Measurements from ENCODE around the gene TIGD6. TPM values are rescaled to one million over a fixed set of nuclear protein-coding genes. Genes with fewer than 3 reads are reported as not detected.
"Not testable (repeated sequence)": the region's sequence is repeated elsewhere in the genome, so short reads cannot be mapped to it uniquely, and the experiment has no call there.

TIGD6 gene
- polyA plus RNA-seq, 6 donors from 2014 or later = 3.4 to 6.4 (median 4.0) TPM

DNA sequence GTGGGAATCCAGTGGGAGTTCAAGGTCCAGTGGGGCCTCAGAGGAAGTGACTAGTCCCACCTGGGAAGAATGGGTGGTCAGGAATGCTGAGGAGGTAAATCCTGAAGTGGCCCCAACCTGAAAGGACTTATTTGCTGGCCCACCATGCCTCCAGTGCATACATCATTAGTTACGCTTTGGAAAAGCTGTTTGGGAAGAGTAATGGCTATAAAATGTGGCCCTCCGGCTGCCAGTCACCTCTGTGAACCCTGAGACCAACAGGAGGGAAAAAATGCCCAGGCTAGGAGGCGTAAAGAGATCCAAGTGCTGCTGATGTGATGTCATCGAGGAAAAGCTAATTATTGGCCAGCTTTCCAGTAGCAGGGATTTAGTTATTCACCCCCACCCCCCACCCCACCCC is 42.6 kb downstream of the TIGD6 start:
- no peaks in the 10 kb centered on the region for H3K36me3 Mint-ChIP-seq
- no peaks in the 10 kb centered on the region for H3K27me3 Mint-ChIP-seq
- peaks cover 24 to 32% (median 32%) of the 10 kb centered on the region in 3 donors for H3K4me1 Mint-ChIP-seq
- peak overlapping the region in 1 of 8 donors; percentile 21 for H3K4me3 Mint-ChIP-seq
- no peak overlapping the region for H3K27ac Mint-ChIP-seq
- no peaks in the 10 kb centered on the region for H3K9me3 Mint-ChIP-seq
- no peak for ATAC-seq (ENCODE audit: low read depth in 2 of 2)
- no peak for DNase-seq

DNA sequence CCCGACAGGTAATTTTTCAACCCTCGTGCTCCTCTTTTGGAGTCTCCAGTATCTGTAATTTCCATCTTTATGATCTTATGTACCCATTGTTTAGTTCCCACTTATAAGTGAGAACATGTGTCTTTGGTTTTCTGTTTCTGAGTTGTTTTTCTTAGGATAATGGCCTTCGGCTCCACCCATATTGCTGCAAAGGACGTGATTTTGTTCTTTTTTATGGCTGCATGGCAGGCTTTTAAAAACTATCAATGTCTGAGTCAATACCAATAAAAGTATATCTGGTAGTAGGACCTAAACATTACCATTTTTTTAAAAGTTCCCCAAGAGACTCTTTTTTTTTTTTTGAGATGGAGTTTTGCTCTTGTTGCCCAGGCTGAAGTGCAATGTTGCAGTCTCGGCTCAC is 43.8 kb downstream of the TIGD6 start:
- no peak for ATAC-seq (ENCODE audit: low read depth in 2 of 2)
- no peak overlapping the region for H3K4me3 Mint-ChIP-seq
- peaks cover 18 to 21% (median 21%) of the 10 kb centered on the region in 3 donors for H3K4me1 Mint-ChIP-seq
- no peak for DNase-seq
- H3K27me3 Mint-ChIP-seq = peaks cover 0 to 3% (median 0%) of the 10 kb centered on the region in 3 donors
- H3K27ac Mint-ChIP-seq = peak overlapping the region in 1 of 6 donors; percentile 63
- H3K9me3 Mint-ChIP-seq = no peaks in the 10 kb centered on the region
- H3K36me3 Mint-ChIP-seq = no peaks in the 10 kb centered on the region

DNA sequence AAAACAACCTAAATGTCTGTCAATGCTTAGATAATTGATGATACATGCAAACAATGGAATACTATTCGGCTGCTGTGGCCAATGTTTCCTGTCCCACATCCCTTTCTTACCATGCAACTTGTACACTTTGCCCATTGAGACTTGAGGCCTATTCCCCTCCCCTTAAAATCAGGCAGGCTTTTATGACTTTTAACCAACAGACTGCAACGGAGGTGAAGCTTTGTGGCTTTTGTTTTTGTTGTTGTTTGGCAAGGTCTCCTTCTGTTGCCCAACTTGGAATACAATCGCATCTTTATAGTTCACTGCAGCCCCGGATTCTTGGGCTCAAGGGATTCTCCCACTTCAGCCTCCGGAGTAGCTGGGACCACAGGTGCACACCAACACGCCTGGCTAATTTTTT is 45.7 kb downstream of the TIGD6 start:
- peaks cover 2 to 8% (median 8%) of the 10 kb centered on the region in 3 donors for H3K27me3 Mint-ChIP-seq
- no peak overlapping the region for H3K27ac Mint-ChIP-seq
- DNase-seq (no peak), ATAC-seq (ENCODE audit: low read depth in 2 of 2) (no peak)
- H3K9me3 Mint-ChIP-seq = no peaks in the 10 kb centered on the region
- H3K4me3 Mint-ChIP-seq = no peak overlapping the region
- no peaks in the 10 kb centered on the region for H3K36me3 Mint-ChIP-seq
- H3K4me1 Mint-ChIP-seq = peaks cover 6 to 7% (median 7%) of the 10 kb centered on the region in 3 donors

DNA sequence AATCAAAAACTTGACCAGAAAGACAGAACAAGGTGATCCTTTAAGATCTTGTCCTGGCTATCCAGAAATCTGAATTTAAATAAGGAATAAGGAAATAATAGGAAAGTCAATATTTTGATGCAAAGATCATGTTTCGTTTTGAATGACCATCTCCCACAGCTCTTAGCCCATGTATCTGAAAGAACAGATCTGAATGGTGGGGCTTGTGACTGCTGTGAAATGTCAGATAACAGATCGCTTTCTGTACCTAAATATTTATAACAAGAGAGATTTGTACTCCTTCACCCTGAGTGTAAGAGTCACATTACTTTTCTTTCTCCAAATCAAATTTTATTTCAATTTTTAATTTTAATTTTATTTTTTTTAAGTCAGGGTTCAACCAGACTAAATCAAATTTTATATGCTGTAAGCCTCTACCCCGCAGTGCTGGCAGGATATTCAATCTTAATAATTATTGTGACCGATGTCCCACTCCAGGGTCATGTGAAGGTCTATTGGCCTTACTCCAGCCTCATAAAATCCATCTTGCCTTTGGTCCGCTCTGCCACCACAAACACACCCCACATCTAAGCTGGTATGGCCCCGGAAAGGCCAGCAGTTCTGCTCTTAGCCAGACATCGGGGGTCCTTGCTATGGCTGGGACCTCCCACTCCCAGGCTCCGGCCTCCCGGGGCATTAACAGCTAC is 46.9 kb downstream of the TIGD6 start:
- no peak for ATAC-seq (ENCODE audit: low read depth in 2 of 2)
- H3K4me1 Mint-ChIP-seq = no peaks in the 10 kb centered on the region
- no peak for DNase-seq
- H3K9me3 Mint-ChIP-seq = no peaks in the 10 kb centered on the region
- H3K36me3 Mint-ChIP-seq = no peaks in the 10 kb centered on the region
- H3K27ac Mint-ChIP-seq = no peak overlapping the region
- no peak overlapping the region for H3K4me3 Mint-ChIP-seq
- peaks cover 9 to 20% (median 10%) of the 10 kb centered on the region in 3 donors for H3K27me3 Mint-ChIP-seq

DNA sequence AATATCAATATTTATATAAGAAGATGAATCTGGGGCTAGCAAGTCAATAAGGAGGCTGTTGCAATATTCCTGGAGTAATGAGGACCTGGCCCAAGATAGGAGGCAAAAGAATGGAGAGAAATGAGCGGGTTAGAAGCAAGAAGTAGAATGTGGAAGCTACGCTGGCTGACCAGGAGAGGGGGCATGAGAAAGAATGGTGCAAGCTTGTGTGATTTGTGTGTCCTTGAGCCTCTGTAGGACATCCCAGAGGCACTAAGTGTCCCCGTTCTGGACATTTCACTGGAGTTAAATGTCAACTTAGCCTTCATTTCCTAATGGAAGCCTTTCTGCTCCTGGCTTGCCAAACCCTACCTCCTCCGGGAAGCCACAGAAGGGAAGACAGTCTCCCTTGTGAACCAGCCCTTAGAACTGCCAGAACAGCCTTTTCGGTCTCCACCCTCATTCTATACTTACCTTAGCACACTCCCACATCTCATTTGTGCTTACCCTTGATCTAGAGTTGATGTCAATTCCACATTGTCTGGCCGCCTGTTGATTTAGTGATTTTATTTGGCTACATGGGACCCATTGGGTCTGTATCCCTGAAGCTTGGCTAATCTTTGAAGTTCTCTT is 49.2 kb downstream of the TIGD6 start:
- no peak overlapping the region for H3K4me3 Mint-ChIP-seq

DNA sequence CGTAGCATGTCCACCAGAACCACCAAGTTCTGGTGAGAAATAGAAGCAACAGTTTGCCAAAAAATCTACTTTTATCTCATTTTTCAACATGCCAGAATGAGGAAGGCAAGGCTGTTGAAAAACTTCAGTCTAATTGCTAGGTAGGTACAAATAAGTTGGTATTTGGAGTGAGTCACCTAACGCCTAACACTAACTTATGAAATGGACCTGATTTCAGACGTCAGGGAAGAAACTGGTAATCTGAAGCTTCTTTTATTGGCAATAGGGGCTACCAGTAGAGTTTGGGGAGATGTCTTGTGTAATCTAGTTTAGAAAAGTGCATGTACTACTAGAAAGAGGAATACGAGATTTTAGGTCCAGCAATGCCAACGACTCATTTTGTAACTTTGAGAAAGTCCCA is 51.5 kb downstream of the TIGD6 start:
- no peak overlapping the region for H3K4me3 Mint-ChIP-seq
- ATAC-seq (ENCODE audit: low read depth in 2 of 2) (no peak), DNase-seq (no peak)
- no peaks in the 10 kb centered on the region for H3K4me1 Mint-ChIP-seq
- peaks cover 14 to 38% (median 36%) of the 10 kb centered on the region in 3 donors for H3K27me3 Mint-ChIP-seq
- H3K9me3 Mint-ChIP-seq = no peaks in the 10 kb centered on the region
- no peaks in the 10 kb centered on the region for H3K36me3 Mint-ChIP-seq
- no peak overlapping the region for H3K27ac Mint-ChIP-seq

More for the DNA sequence above, 49.2 kb downstream of the TIGD6 start:
- no peak overlapping the region for H3K27ac Mint-ChIP-seq
- DNase-seq (no peak), ATAC-seq (ENCODE audit: low read depth in 2 of 2) (no peak)
- H3K4me1 Mint-ChIP-seq = no peaks in the 10 kb centered on the region
- H3K36me3 Mint-ChIP-seq = no peaks in the 10 kb centered on the region
- H3K9me3 Mint-ChIP-seq = no peaks in the 10 kb centered on the region
- peaks cover 14 to 35% (median 31%) of the 10 kb centered on the region in 3 donors for H3K27me3 Mint-ChIP-seq

DNA sequence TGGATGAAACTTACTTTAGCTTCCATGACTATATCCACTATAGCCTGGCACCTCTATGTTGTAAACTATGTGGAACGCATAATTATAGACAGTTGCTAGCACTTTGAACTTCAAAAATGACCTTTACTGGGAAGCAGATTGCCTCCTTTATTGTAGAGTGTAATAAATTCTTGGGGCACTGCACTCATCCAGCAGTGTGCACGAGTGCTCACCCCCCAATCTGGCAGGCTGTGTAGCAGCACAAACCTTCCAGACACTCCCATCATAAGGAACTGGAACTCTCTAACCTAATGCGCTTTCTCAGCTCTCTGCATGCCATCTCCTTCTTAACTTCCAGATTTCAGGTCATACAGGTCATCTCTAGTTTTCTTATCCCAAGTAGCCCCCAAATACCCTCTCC is 54.3 kb downstream of the TIGD6 start:
- ATAC-seq (ENCODE audit: low read depth in 2 of 2) (no peak), DNase-seq (no peak)
- peaks cover 5 to 38% (median 36%) of the 10 kb centered on the region in 3 donors for H3K27me3 Mint-ChIP-seq
- H3K36me3 Mint-ChIP-seq = no peaks in the 10 kb centered on the region
- no peak overlapping the region for H3K4me3 Mint-ChIP-seq
- no peak overlapping the region for H3K27ac Mint-ChIP-seq
- no peaks in the 10 kb centered on the region for H3K4me1 Mint-ChIP-seq
- H3K9me3 Mint-ChIP-seq = no peaks in the 10 kb centered on the region

DNA sequence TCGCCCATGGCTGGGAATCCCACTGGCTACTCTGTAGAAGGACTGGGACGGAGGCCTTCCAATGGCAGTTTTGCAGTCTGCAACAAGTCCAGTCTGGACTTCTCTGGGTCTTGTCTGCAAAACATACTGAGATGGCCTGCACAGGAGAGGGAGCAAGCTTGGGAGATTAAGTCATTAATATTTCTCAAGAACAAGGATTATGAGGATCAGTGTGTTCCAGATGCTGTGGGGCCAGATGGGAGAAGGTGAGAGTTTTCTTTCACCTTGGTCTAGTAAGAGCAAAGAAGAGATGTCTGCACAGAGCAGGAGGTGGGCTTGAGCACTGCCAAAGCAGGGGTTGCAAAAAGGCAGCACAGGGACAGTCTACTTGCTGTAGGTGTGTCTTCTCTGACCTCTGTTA is 55.8 kb downstream of the TIGD6 start, which contains the start of gene PDE6A:
PDE6A (minus strand) TSS at position 128 of the 400 bp plus-strand sequence; CDS start at position 8, 120 bp downstream.
- Mint-ChIP-seq H3K36me3 (no peaks in the 10 kb centered on the region), H3K27me3 (peaks cover 5 to 35% (median 27%) of the 10 kb centered on the region in 3 donors), H3K27ac (peak within 1 kb of the TSS in 1 of 6 donors; percentile 57), H3K9me3 (no peaks in the 10 kb centered on the region), H3K4me3 (no peak within 1 kb of the TSS), H3K4me1 (no peaks in the 10 kb centered on the region)
- DNase-seq = no peak
- ATAC-seq (ENCODE audit: low read depth in 2 of 2) = no peak

DNA sequence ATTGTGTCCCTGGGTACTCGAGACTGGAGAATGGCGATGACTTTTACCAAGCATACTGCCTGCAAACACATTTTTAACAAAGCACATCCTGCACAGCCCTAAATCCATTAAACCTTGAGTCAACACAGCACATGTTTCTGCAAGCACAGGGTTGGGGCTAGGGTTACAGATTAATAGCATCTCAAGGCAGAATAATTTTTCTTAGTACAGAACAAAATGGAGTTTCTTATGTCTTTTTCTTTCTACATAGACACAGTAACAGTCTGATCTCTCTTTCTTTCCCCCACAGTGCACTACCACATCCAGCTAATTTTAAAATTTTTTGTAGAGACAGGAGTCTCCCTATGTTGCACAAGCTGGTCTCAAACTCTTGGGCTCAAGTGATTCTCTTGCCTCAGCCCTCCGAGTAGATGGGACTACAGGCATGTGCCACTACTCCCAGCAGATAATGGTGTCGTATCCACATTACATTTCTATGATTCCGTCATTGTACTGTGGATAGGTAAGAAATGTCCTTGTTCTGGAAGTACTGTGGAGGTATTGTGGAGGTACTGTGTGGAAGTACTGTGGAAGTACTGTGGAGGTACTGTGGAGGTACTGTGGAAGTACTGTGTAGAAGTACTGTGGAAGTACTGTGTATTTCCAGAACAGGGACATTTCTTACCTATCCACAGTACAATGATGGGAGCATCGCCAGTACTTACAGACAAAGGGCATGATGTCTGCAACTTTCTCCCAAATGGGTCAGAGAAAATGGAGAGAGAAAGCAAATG is 57.1 kb downstream of the TIGD6 start:
- H3K36me3 Mint-ChIP-seq; H3K27ac Mint-ChIP-seq; H3K4me1 Mint-ChIP-seq; DNase-seq; H3K9me3 Mint-ChIP-seq; ATAC-seq (ENCODE audit: low read depth in 2 of 2); H3K4me3 Mint-ChIP-seq: not testable (repeated sequence)
- H3K27me3 Mint-ChIP-seq = peaks cover 2 to 26% (median 14%) of the 10 kb centered on the region in 3 donors

Other genes with a start within 250 kb of the TIGD6 start
- not detected for gene PDE6A, start 55.9 kb downstream of the TIGD6 start, polyA plus RNA-seq (ENCODE audit: low read depth in 6 of 6)
- gene SLC26A2, start 39.9 kb downstream of the TIGD6 start, polyA plus RNA-seq (ENCODE audit: low read depth in 6 of 6) = 1 to 10 TPM; 1.4 to 4.1 (median 2.6) TPM
- 10 to 100 TPM in 1 of 6 donors, 1 to 10 TPM in 5; 3.8 to 16.7 (median 9.0) TPM for gene HMGXB3, start 85 bp upstream of the TIGD6 start, polyA plus RNA-seq (ENCODE audit: low read depth in 6 of 6)
- 1 to 10 TPM in 2 of 6 donors, under 1 TPM in 4; 0.20 to 1.5 (median 0.96) TPM for gene CSF1R, start 85.9 kb upstream of the TIGD6 start, polyA plus RNA-seq (ENCODE audit: low read depth in 6 of 6)
- 1 to 10 TPM in 3 of 6 donors, under 1 TPM in 2, not detected in 1; 0.09 to 1.8 (median 1.1) TPM for gene PDGFRB, start 155.2 kb upstream of the TIGD6 start, polyA plus RNA-seq (ENCODE audit: low read depth in 6 of 6)
- gene CDX1, start 166.1 kb upstream of the TIGD6 start, polyA plus RNA-seq (ENCODE audit: low read depth in 6 of 6) = not detected
- not detected for gene SLC6A7, start 189.4 kb upstream of the TIGD6 start, polyA plus RNA-seq (ENCODE audit: low read depth in 6 of 6)